HAP-1 (cell line): ENCODE data around the gene ADGRL3.

Experiments used
- DNase-seq, 2 experiments: peaks; one replicate each; pipeline ENCODE4 v3.0.0-alpha.2; 2016 to 2020; ENCODE audit warnings: low spot score in 2 of 2
- H3K27me3 ChIP-seq: fragments of 250-450 bp; sonication (Bioruptor Pico); 2 replicates; pipeline ENCODE4 v1.5.1; 2020; ENCODE audit warnings: low read depth, mild to moderate bottlenecking, moderate library complexity
- H3K36me3 ChIP-seq: fragments of 250-450 bp; sonication (Bioruptor Pico); replicated peaks from 2 replicates; pipeline ENCODE4 v1.5.1; 2020; ENCODE audit warnings: mild to moderate bottlenecking
- H3K4me1 ChIP-seq: fragments of 250-450 bp; sonication (Bioruptor Pico); 2 replicates; pipeline ENCODE4 v1.5.1; 2020; ENCODE audit warnings: mild to moderate bottlenecking
- H3K4me3 ChIP-seq: fragments of 250-450 bp; sonication (Bioruptor Pico); 2 replicates; pipeline ENCODE4 v1.5.1; 2020; ENCODE audit warnings: mild to moderate bottlenecking, moderate library complexity
- H3K9me3 ChIP-seq: fragments of 250-450 bp; sonication (Bioruptor Pico); 2 replicates; pipeline ENCODE4 v1.5.1; 2020; ENCODE audit warnings: mild to moderate bottlenecking, moderate library complexity
- in situ Hi-C: fragments of 300-500 bp; cut with MboI; formaldehyde crosslinking; loops from 3 replicates; pipeline ENCODE4 v1.14.3; 2020; ENCODE audit warnings: low sequenced_read_pairs, inconsistent platforms, mixed read lengths

ADGRL3 gene

GRCh38 chr4:62023633-62024032, 823.5 kb downstream of the ADGRL3 start:
- H3K36me3 ChIP-seq: no peaks in the 10 kb centered on the region
- DNase-seq: no peak
- no peaks in the 10 kb centered on the region for H3K9me3 ChIP-seq
- H3K27me3 ChIP-seq: no peaks in the 10 kb centered on the region
- in situ Hi-C loops: no loop called here
- no peak overlapping the region for H3K4me3 ChIP-seq
- H3K4me1 ChIP-seq: no peaks in the 10 kb centered on the region

GRCh38 chr4:62028745-62029144, 828.6 kb downstream of the ADGRL3 start:
- H3K4me1 ChIP-seq: no peaks in the 10 kb centered on the region
- in situ Hi-C loops: no loop called here
- no peaks in the 10 kb centered on the region for H3K9me3 ChIP-seq
- no peaks in the 10 kb centered on the region for H3K36me3 ChIP-seq
- no peak overlapping the region for H3K4me3 ChIP-seq
- H3K27me3 ChIP-seq: no peaks in the 10 kb centered on the region
- no peak for DNase-seq

- DNase-seq: no peak
- in situ Hi-C loops: no loop called here
- no peaks in the 10 kb centered on the region for H3K4me1 ChIP-seq
- H3K4me3 ChIP-seq: no peak overlapping the region
- H3K36me3 ChIP-seq: no peaks in the 10 kb centered on the region
- H3K27me3 ChIP-seq: no peaks in the 10 kb centered on the region
- H3K9me3 ChIP-seq: no peaks in the 10 kb centered on the region
Observed at GRCh38 chr4:62030958-62031357, 830.8 kb downstream of the ADGRL3 start.

- H3K9me3 ChIP-seq: no peaks in the 10 kb centered on the region
- no peaks in the 10 kb centered on the region for H3K27me3 ChIP-seq
- no peaks in the 10 kb centered on the region for H3K4me1 ChIP-seq
- in situ Hi-C loops: no loop called here
- H3K4me3 ChIP-seq: no peak overlapping the region
- no peaks in the 10 kb centered on the region for H3K36me3 ChIP-seq
- no peak for DNase-seq
Observed at GRCh38 chr4:62037571-62037970, 837.4 kb downstream of the ADGRL3 start.

GRCh38 chr4:62051332-62051731, 851.2 kb downstream of the ADGRL3 start:
- Histone ChIP-seq H3K36me3 (no peaks in the 10 kb centered on the region), H3K4me1 (no peaks in the 10 kb centered on the region), H3K27me3 (no peaks in the 10 kb centered on the region), H3K9me3 (no peaks in the 10 kb centered on the region), H3K4me3 (no peak overlapping the region)
- no peak for DNase-seq
- in situ Hi-C loops: no loop called here

- Histone ChIP-seq H3K36me3 (no peaks in the 10 kb centered on the region), H3K9me3 (no peaks in the 10 kb centered on the region), H3K4me1 (no peaks in the 10 kb centered on the region), H3K27me3 (no peaks in the 10 kb centered on the region), H3K4me3 (no peak overlapping the region)
- peak in 1 of 2 experiments; percentile 3 for DNase-seq
- in situ Hi-C loops: no loop called here
Observed at GRCh38 chr4:62053974-62054373, 853.8 kb downstream of the ADGRL3 start.

GRCh38 chr4:62057031-62057430, 856.9 kb downstream of the ADGRL3 start:
- in situ Hi-C loops: no loop called here
- Histone ChIP-seq H3K9me3 (no peaks in the 10 kb centered on the region), H3K27me3 (no peaks in the 10 kb centered on the region), H3K4me1 (no peaks in the 10 kb centered on the region), H3K36me3 (no peaks in the 10 kb centered on the region), H3K4me3 (no peak overlapping the region)
- no peak for DNase-seq

- no peak for DNase-seq
- Histone ChIP-seq H3K36me3 (no peaks in the 10 kb centered on the region), H3K27me3 (no peaks in the 10 kb centered on the region), H3K4me1 (no peaks in the 10 kb centered on the region), H3K4me3 (no peak overlapping the region), H3K9me3 (no peaks in the 10 kb centered on the region)
- in situ Hi-C loops: no loop called here
Observed at GRCh38 chr4:62058571-62058970, 858.4 kb downstream of the ADGRL3 start.

- no peak for DNase-seq
- in situ Hi-C loops: no loop called here
- Histone ChIP-seq H3K9me3 (no peaks in the 10 kb centered on the region), H3K27me3 (no peaks in the 10 kb centered on the region), H3K4me1 (no peaks in the 10 kb centered on the region; the same call in 1 of the 2 replicates), H3K4me3 (no peak overlapping the region), H3K36me3 (no peaks in the 10 kb centered on the region)
Observed at GRCh38 chr4:62070291-62070852, 870.2 kb downstream of the ADGRL3 start.

GRCh38 chr4:62075089-62075488, 875.0 kb downstream of the ADGRL3 start:
- in situ Hi-C loops: no loop called here
- Histone ChIP-seq H3K9me3 (no peaks in the 10 kb centered on the region), H3K36me3 (no peaks in the 10 kb centered on the region), H3K27me3 (no peaks in the 10 kb centered on the region), H3K4me3 (no peak overlapping the region), H3K4me1 (no peaks in the 10 kb centered on the region; the same call in 1 of the 2 replicates)
- DNase-seq: no peak

- no peaks in the 10 kb centered on the region for H3K9me3 ChIP-seq
Observed at GRCh38 chr4:62075521-62075920, 875.4 kb downstream of the ADGRL3 start.

GRCh38 chr4:62077406-62077805, 877.3 kb downstream of the ADGRL3 start:
- Histone ChIP-seq H3K9me3 (no peaks in the 10 kb centered on the region), H3K4me1 (no peaks in the 10 kb centered on the region), H3K27me3 (no peaks in the 10 kb centered on the region), H3K36me3 (no peaks in the 10 kb centered on the region), H3K4me3 (no peak overlapping the region)
- in situ Hi-C loops: no loop called here
- no peak for DNase-seq

More at GRCh38 chr4:62075521-62075920, 875.4 kb downstream of the ADGRL3 start:
- Histone ChIP-seq H3K4me3 (no peak overlapping the region), H3K36me3 (no peaks in the 10 kb centered on the region), H3K4me1 (no peaks in the 10 kb centered on the region; the same call in 1 of the 2 replicates), H3K27me3 (no peaks in the 10 kb centered on the region)
- no peak for DNase-seq
- in situ Hi-C loops: no loop called here

GRCh38 chr4:62080431-62080830, 880.3 kb downstream of the ADGRL3 start:
- no peak for DNase-seq
- H3K27me3 ChIP-seq: no peaks in the 10 kb centered on the region
- in situ Hi-C loops: no loop called here
- H3K4me1 ChIP-seq: no peaks in the 10 kb centered on the region
- H3K36me3 ChIP-seq: no peaks in the 10 kb centered on the region
- H3K9me3 ChIP-seq: no peaks in the 10 kb centered on the region
- H3K4me3 ChIP-seq: no peak overlapping the region

GRCh38 chr4:62087706-62088105, 887.6 kb downstream of the ADGRL3 start:
- Histone ChIP-seq H3K27me3 (no peaks in the 10 kb centered on the region), H3K4me1 (peaks cover 7% of the 10 kb centered on the region), H3K36me3 (no peaks in the 10 kb centered on the region), H3K9me3 (0 out of 2 replicates have a peak, but pooled peaks cover 2% of the 10 kb centered on the region), H3K4me3 (no peak overlapping the region)
- in situ Hi-C loops: no loop called here
- DNase-seq: peak in 1 of 2 experiments; percentile 93

GRCh38 chr4:62093735-62094134, 893.6 kb downstream of the ADGRL3 start:
- Histone ChIP-seq H3K9me3 (0 out of 2 replicates have a peak, but pooled peaks cover 2% of the 10 kb centered on the region), H3K4me1 (no peaks in the 10 kb centered on the region), H3K27me3 (no peaks in the 10 kb centered on the region), H3K36me3 (no peaks in the 10 kb centered on the region), H3K4me3 (no peak overlapping the region)
- DNase-seq: no peak
- in situ Hi-C loops: no loop called here
